ENCODE measurements around the gene MRPL33. TPM values are rescaled to one million over a fixed set of nuclear protein-coding genes. Genes with fewer than 3 reads are reported as not detected.

Gene MRPL33
- total RNA-seq, 1 donor from 2014 or later, result 54.6 TPM

DNA sequence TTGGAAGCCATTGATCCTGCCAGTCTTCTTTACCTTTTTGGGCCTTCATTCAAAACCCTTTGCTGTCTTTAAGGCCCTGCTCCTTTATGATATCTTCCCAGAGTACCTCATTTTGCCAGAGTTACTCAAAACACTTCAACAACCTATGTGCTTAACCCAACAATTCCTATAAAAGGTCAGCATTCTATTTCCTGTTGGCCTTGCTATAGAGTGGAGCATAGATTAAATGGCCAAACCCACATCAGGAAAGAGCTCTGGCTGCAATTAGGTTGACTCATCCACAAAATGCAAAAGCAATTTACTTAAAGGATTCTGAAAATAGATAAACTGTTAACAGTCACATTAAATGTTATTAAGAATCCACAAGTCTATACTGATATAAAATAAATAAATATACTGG is 21.2 kb downstream of the MRPL33 start:
- TF ChIP-seq, protein P1, sequence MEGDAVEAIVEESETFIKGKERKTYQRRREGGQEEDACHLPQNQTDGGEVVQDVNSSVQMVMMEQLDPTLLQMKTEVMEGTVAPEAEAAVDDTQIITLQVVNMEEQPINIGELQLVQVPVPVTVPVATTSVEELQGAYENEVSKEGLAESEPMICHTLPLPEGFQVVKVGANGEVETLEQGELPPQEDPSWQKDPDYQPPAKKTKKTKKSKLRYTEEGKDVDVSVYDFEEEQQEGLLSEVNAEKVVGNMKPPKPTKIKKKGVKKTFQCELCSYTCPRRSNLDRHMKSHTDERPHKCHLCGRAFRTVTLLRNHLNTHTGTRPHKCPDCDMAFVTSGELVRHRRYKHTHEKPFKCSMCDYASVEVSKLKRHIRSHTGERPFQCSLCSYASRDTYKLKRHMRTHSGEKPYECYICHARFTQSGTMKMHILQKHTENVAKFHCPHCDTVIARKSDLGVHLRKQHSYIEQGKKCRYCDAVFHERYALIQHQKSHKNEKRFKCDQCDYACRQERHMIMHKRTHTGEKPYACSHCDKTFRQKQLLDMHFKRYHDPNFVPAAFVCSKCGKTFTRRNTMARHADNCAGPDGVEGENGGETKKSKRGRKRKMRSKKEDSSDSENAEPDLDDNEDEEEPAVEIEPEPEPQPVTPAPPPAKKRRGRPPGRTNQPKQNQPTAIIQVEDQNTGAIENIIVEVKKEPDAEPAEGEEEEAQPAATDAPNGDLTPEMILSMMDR (conservative IDR thresholded peaks at IDR 0.05), result no peak
- Mint-ChIP-seq H3K4me3 (no peak overlapping the region), H3K27me3 (no peaks in the 10 kb centered on the region), H3K27ac (no peak overlapping the region), H3K36me3 (peaks cover 13% of the 10 kb centered on the region), H3K9me3 (no peaks in the 10 kb centered on the region), H3K4me1 (ENCODE audit: unreplicated experiment) (peaks cover 5% of the 10 kb centered on the region)
- DNase-seq (ENCODE audit: extremely low spot score, unreplicated experiment), result no peak

DNA sequence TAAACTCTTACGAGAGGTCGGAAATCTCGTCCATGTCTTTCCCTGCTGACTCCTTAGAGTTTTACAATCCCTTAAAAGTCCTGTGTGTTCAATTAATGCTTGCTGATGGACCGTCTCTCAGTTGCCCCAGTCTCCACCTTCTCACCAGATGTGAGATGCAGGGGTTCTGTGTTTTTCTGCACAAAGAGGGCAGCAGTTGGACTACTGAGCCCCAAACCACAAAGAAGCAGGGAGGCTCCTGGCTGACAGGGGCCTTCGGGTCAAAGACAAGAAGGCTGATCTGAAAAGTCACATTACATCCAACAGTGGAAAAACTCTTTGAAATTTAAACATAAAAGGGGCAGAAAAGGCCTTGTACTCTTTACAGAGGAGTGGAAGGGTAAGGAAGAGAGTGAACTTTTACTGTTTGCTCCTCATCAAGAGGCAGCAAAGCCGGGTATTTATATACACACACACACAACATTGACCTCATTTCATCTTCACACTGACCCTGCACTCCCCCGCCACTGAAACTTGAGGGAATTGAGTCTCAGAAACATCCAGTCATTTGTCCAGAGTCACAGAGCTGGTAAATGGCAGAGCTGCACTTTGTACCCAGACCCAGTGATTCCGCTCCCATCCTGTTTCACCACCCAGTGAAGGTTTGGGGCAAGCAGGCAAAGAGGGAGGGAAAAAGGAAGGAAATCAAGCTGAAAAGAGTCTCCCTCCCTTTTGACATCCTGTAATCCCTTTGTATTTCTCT is 23.7 kb downstream of the MRPL33 start:
- TF ChIP-seq, protein P1 (conservative IDR thresholded peaks at IDR 0.05), result no peak
- no peak overlapping the region for H3K4me3 Mint-ChIP-seq
- DNase-seq (ENCODE audit: extremely low spot score, unreplicated experiment), result no peak
- peaks cover 6% of the 10 kb centered on the region for H3K36me3 Mint-ChIP-seq
- H3K9me3 Mint-ChIP-seq, result no peaks in the 10 kb centered on the region
- H3K27me3 Mint-ChIP-seq, result no peaks in the 10 kb centered on the region
- H3K4me1 Mint-ChIP-seq (ENCODE audit: unreplicated experiment), result peaks cover 11% of the 10 kb centered on the region
- H3K27ac Mint-ChIP-seq, result no peak overlapping the region

GRCh38 chr2:27795868-27796277 is 24.4 kb downstream of the MRPL33 start:
- Mint-ChIP-seq H3K9me3 (no peaks in the 10 kb centered on the region), H3K27me3 (no peaks in the 10 kb centered on the region), H3K27ac (no peak overlapping the region), H3K36me3 (peaks cover 5% of the 10 kb centered on the region), H3K4me3 (no peak overlapping the region), H3K4me1 (ENCODE audit: unreplicated experiment) (peaks cover 11% of the 10 kb centered on the region)
- TF ChIP-seq, protein P1 (conservative IDR thresholded peaks at IDR 0.05), result no peak
- DNase-seq (ENCODE audit: extremely low spot score, unreplicated experiment), result no peak

- H3K4me3 Mint-ChIP-seq, result no peak overlapping the region
- H3K4me1 Mint-ChIP-seq (ENCODE audit: unreplicated experiment), result peaks cover 11% of the 10 kb centered on the region
- H3K9me3 Mint-ChIP-seq, result no peaks in the 10 kb centered on the region
- DNase-seq (ENCODE audit: extremely low spot score, unreplicated experiment), result no peak
- no peak overlapping the region for H3K27ac Mint-ChIP-seq
- no peaks in the 10 kb centered on the region for H3K27me3 Mint-ChIP-seq
- peaks cover 5% of the 10 kb centered on the region for H3K36me3 Mint-ChIP-seq
- TF ChIP-seq, protein P1 (conservative IDR thresholded peaks at IDR 0.05), result no peak
Observed at GRCh38 chr2:27796791-27797765, 25.6 kb downstream of the MRPL33 start.

- Mint-ChIP-seq H3K9me3 (no peaks in the 10 kb centered on the region), H3K27me3 (no peaks in the 10 kb centered on the region), H3K4me3 (no peak overlapping the region), H3K4me1 (ENCODE audit: unreplicated experiment) (peaks cover 7% of the 10 kb centered on the region), H3K36me3 (peaks cover 5% of the 10 kb centered on the region), H3K27ac (no peak overlapping the region)
- DNase-seq (ENCODE audit: extremely low spot score, unreplicated experiment), result no peak
- TF ChIP-seq, protein P1 (conservative IDR thresholded peaks at IDR 0.05), result no peak
Observed at GRCh38 chr2:27797841-27798240, 26.3 kb downstream of the MRPL33 start.
